Measurements from ENCODE around the gene SDR42E2. TPM values are rescaled to one million over a fixed set of nuclear protein-coding genes. Genes with fewer than 3 reads are reported as not detected.

The SDR42E2 gene
- total RNA-seq, 1 donor from 2014 or later: not detected

- Mint-ChIP-seq H3K27me3 (peaks cover 42% of the 10 kb centered on the region), H3K4me1 (ENCODE audit: low read depth) (no peaks in the 10 kb centered on the region), H3K9me3 (ENCODE audit: low read depth) (no peaks in the 10 kb centered on the region), H3K27ac (no peak overlapping the region), H3K36me3 (ENCODE audit: insufficient read depth) (no peaks in the 10 kb centered on the region), H3K4me3 (ENCODE audit: low read depth) (no peak overlapping the region)
- DNase-seq (ENCODE audit: low spot score, unreplicated experiment): no peak
- no peak for TF ChIP-seq CTCF (IDR thresholded peaks at IDR 0.05; ENCODE audit: unreplicated experiment)
Measured at GRCh38 chr16:22161401-22161800, 905 bp upstream of the SDR42E2 start.

GRCh38 chr16:22162656-22163009, 327 bp downstream of the SDR42E2 start:
- Mint-ChIP-seq H3K4me1 (ENCODE audit: low read depth) (no peaks in the 10 kb centered on the region), H3K27ac (no peak overlapping the region), H3K4me3 (ENCODE audit: low read depth) (no peak overlapping the region), H3K9me3 (ENCODE audit: low read depth) (no peaks in the 10 kb centered on the region), H3K27me3 (peaks cover 41% of the 10 kb centered on the region), H3K36me3 (ENCODE audit: insufficient read depth) (no peaks in the 10 kb centered on the region)
- TF ChIP-seq CTCF (IDR thresholded peaks at IDR 0.05; ENCODE audit: unreplicated experiment): no peak
- no peak for DNase-seq (ENCODE audit: low spot score, unreplicated experiment)

GRCh38 chr16:22163806-22164205, 1.5 kb downstream of the SDR42E2 start:
- no peaks in the 10 kb centered on the region for H3K4me1 Mint-ChIP-seq (ENCODE audit: low read depth)
- no peak for DNase-seq (ENCODE audit: low spot score, unreplicated experiment)
- no peak overlapping the region for H3K4me3 Mint-ChIP-seq (ENCODE audit: low read depth)
- no peak overlapping the region for H3K27ac Mint-ChIP-seq
- H3K27me3 Mint-ChIP-seq: peaks cover 39% of the 10 kb centered on the region
- TF ChIP-seq CTCF (IDR thresholded peaks at IDR 0.05; ENCODE audit: unreplicated experiment): no peak
- H3K9me3 Mint-ChIP-seq (ENCODE audit: low read depth): no peaks in the 10 kb centered on the region
- H3K36me3 Mint-ChIP-seq (ENCODE audit: insufficient read depth): no peaks in the 10 kb centered on the region

GRCh38 chr16:22164482-22164881, 2.2 kb downstream of the SDR42E2 start:
- no peaks in the 10 kb centered on the region for H3K4me1 Mint-ChIP-seq (ENCODE audit: low read depth)

DNA sequence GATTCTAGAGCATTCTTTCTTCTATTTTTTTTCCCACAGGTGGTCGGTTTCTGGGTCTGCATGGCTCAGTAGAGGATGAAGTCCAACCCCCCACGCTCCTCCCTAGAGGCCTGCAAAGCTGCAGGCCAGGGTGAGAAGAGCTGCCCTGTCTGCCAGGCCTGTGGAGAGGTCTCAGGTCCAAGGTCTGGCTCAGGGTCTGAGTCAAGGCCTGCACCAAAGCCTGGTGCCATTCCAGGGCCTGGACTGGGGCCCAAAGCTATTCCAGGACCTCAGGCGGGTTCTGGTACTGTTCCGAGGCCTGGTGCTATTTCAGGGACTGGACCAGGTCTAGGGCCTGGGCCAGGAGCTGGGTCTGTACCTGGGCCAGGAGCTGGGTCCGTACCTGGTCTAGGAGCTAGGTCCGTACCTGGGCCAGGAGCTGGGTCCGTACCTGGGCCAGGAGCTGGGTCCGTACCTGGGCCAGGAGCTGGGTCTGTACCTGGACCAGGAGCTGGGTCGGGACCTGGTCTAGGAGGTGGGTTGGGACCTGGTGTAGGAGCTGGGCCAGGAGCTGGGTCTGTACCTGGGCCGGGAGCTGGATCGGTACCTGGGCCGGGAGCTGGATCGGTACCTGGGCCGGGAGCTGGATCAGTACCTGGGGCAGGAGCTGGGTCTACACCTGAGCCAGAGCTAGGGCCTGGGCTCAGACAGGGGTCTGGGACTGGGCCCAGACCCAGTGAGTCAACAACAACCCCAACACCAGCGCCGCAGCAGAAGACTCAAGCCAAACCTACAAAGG, 3.4 kb downstream of the SDR42E2 start:
- no peaks in the 10 kb centered on the region for H3K36me3 Mint-ChIP-seq (ENCODE audit: insufficient read depth)
- no peak for TF ChIP-seq CTCF (IDR thresholded peaks at IDR 0.05; ENCODE audit: unreplicated experiment)
- no peaks in the 10 kb centered on the region for H3K9me3 Mint-ChIP-seq (ENCODE audit: low read depth)
- DNase-seq (ENCODE audit: low spot score, unreplicated experiment): no peak
- no peak overlapping the region for H3K27ac Mint-ChIP-seq
- H3K27me3 Mint-ChIP-seq: peaks cover 24% of the 10 kb centered on the region
- no peak overlapping the region for H3K4me3 Mint-ChIP-seq (ENCODE audit: low read depth)
- H3K4me1 Mint-ChIP-seq (ENCODE audit: low read depth): no peaks in the 10 kb centered on the region

More at GRCh38 chr16:22164482-22164881, 2.2 kb downstream of the SDR42E2 start:
- Mint-ChIP-seq H3K4me3 (ENCODE audit: low read depth) (no peak overlapping the region), H3K36me3 (ENCODE audit: insufficient read depth) (no peaks in the 10 kb centered on the region), H3K27me3 (peaks cover 36% of the 10 kb centered on the region), H3K9me3 (ENCODE audit: low read depth) (no peaks in the 10 kb centered on the region), H3K27ac (no peak overlapping the region)
- no peak for TF ChIP-seq CTCF (IDR thresholded peaks at IDR 0.05; ENCODE audit: unreplicated experiment)
- DNase-seq (ENCODE audit: low spot score, unreplicated experiment): no peak

Measured in progenitor cell of endocrine pancreas (in vitro differentiated cells).